CD4-positive, alpha-beta T cell treated with Interleukin-17A for 4 hours (primary cell): ENCODE data around the gene CYP3A4.
"Not testable (repeated sequence)": the region's sequence is repeated elsewhere in the genome, so short reads cannot be mapped to it uniquely, and the experiment has no call there.

ENCODE experiments used
- DNase-seq: peaks from one replicate; pipeline ENCODE4 v3.0.0-alpha.2; 2020; ENCODE audit warnings: mixed read lengths

The CYP3A4 gene

DNA sequence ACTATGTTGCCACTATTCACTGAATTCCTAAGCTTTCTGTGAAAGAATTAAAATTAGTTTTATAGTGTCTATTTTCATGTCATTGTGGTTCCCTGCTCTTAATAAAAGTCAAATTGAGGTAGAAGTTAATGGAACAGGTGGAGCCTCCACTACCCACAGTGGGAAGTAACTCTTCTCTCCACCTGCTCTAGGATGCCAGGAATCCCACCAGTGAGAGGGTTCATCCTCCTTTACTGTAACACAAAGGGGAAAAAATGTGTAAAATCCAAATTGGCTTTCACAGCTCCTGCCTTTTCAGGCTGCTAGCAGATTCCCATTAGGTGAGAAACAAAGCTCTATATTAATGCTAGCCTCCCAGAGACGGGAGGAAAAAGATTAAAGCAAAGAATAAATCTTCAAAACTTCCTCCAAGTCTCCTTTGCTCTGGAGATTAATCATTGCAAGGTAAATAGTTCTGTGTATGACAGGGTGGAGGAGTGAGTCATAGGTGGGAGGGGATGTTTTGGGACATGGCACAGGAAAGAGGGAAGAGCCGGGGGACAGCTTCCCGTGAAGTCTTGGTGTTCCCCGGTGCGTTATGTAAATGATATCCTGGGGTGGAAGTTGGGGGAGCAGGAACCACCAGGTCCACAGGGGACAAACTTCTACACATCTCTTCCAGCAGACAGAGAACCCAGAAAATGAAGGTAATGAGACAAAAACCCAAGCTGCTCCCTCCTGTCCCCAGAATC lies 32.5 kb downstream of the CYP3A4 start:
- not testable (repeated sequence) for DNase-seq

DNA sequence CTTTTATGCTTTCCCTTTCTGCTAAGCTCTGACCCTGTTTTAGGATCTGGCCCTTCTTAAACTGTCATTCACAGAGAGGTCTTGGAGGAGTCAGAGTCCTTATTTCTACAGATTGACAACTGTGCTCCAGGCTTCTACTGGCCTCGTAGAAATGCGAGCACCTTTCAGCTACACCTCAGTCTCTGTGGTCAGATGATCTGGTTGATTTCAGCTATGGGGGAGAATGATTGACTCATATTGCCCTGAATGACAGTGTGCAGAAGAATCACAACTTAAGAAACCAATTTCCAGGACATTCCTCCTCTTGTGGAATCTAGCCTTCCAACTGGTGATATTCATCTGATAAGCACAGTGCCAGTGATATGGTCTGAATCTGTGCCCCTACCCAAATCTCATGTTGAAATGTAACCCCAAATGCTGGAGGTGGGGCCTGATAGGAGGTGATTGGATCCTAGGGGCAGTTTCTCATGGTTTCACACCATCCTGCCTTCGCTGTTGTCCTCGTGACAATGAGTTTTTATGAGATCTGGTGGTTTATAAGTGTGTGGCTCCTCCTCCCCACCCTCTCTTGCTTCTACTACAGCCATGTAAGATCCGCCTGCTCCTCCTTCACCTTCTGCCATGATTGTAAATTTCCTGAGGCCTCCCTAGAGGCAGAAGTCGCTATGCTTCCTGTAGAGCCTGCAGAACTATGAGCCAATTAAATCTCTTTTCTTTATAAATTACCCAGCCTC lies 35.0 kb downstream of the CYP3A4 start:
- DNase-seq, result no peak

DNA sequence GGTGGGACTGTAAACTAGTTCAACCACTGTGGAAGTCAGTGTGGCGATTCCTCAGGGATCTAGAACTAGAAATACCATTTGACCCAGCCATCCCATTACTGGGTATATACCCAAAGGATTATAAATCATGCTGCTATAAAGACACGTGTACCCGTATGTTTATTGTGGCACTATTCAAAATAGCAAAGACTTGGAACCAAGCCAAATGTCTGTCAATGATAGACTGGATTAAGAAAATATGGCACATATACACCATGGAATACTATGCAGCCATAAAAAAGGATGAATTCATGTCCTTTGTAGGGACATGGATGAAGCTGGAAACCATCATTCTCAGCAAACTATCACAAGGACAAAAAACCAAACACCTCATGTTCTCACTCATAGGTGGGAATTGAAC lies 37.1 kb downstream of the CYP3A4 start:
- DNase-seq, result not testable (repeated sequence)

DNA sequence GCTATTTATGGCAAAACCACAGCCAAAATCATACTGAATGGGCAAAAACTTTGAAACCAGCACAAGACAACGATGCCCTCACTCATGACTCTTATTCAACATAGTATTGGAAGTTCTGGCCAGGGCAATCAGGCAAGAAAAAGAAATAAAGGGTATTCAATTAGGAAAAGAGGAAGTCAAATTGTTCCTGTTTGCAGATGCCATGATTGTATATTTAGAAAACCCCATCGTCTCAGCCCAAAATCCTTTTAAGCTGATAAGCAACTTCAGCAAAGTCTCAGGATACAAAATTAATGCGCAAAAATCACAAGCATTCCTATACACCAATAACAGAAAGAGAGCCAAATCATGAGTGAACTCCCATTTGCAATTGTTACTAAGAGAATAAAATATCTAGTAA lies 38.6 kb downstream of the CYP3A4 start:
- not testable (repeated sequence) for DNase-seq

DNA sequence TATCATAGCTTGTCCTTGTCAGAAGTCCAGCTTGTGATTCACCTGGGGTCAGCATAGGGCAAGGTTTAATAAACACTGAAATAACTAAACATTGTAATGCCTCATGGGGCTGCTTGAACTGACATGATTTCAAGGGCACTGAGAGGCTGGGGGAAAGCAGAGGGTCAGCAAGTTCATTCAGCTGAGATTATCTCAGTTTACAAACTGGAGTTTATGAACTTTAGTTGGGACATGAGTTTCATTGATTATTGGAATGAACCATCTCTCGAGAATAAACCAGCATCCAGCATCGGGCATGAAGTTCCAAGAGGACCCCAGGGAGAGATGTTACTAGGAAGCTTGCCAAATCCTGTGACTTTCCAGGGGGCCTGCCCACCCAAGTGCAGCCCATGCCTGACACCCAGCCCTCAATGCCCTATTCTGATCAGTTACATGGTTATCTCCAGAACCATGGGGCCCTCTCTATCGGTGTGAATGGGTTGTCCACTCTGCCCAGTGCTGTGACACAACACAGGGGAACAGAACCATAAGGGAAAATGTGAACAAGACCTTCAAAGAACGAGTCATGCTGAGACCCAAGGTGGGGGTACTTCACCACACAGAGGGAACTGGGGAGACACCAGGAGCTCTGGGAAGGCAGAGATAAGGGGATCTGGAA lies 41.1 kb downstream of the CYP3A4 start:
- DNase-seq, result no peak

DNA sequence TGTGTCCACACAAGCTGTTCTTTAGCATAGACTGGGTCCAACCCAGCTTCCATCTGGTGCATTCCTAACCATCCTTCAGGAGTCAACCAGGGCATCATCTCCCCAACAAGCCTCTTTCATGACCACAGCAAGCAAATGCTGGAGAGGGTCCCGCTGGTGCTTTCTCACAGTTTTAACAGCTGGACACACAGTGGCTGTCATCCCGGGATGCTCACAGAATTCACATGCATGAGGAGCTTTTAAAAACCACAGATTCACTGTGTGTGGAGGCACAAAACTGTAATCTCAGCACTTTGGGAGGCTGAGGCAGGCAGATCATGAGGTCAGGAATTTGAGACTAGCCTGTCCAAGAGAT lies 42.6 kb downstream of the CYP3A4 start:
- DNase-seq, result no peak

DNA sequence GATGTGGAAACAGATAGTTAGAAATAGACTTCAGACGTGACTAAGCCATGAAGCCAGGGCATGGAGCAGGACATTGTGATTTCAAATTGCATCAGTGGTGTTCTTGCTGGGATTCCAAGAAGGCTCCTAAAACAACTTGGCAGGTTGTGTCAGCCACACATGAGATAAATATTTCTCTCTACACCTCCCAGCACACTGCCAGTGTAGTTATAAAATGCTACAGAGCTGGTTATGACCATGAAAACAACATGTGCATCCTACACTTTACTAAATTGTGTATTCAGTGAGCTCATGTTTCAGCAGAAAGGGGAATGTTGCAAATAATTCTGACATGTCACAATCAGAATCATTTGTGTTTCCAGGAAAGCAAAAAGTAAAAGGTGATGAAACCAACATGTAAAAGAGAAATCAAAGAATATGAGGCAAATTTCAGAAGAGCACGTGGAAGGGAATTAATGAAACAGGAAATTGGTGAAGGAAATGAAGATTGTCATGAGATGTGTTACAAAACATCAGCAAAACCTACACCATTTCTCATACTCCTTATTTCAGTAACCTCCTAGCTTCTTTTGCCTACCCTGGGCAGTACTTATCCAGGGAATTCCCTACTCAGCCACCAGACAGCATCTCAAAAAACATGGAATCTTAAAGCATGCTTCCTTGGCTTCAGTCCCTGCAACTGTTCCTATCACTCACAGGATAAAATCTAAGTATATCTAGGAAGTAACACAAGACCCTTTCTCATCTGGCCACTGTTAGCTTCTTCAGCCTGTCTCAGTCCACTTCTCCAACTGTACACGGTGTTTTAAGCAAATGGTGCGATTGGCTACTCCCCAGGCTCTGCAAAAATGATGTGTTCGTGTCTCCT lies 43.2 kb downstream of the CYP3A4 start:
- no peak for DNase-seq

DNA sequence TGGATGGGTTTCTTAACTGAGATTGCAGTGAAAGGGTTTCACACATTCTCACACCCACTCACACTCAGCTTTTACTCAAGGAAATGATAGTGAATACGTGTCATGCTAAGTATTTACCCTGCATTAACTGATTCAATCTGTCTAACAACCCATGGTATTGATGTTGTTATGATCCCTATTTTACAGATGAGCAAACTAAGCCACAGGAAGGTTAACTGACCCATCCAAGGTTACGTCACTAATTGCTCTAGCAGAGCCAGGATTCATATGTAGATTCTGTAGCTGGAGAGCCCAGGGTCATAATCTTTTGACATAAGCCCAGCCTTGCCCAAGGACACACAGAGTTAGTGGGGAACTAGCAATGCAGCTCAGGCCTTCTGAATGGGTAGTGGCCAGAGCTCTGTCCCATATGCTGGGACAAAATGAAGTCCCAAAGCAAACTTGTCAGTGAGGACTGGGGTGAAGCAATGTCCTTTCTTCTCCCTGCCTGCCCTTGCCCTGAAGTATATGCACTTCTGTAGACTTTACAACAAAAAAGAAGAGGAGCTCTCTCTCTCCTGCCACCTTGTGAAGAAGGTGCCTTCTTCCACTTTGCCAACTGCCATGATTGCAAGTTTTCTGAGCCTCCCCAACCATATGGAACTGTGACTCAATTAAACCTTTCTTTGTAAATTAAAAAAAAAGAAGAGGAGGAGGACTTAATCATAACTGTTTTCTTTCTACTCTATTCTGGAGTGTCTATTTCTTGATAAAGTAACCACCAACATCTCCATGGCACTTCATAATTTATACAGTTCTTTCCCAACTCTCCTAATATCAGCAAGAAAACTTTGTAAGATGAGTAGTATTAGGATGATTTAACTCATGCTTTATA lies 44.0 kb downstream of the CYP3A4 start:
- DNase-seq, result no peak

DNA sequence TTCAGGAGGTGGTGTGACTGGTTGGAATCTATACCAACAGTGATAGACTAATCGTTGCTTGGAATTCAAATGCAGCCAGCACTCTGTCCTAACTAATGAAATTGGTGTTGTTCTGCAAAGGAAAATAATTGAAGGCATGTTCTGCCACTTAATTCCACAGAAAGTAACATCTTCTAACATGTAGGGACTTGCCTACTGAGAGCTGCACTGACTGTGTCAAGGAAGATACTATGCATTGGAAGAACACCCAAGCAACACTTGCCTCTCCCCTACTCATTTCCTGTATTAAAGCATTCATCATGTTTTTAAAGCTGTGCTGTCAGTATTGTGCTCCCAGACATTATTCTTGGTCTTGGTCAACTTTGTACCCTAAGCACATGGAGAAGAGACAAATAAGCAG lies 46.3 kb downstream of the CYP3A4 start:
- DNase-seq, result no peak

DNA sequence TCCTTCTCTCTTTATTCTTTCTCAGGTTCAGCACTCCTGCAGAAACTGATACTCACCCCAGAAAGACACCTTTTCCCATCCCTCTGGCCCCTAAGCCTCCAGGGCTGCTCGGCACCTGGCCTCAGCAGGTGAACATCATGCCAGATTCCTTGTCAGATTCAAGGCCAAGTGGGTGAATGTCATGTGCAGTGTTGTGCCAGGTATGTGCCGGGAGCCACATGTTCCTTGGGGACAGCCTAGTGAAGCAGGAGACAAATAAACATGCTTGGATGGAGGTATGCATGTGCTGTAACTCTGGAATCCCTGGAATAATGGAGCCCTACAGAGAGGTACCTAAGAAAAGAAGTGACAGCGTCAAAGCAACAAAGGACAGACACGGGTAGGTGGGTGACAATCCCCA lies 47.3 kb downstream of the CYP3A4 start:
- DNase-seq, result not testable (repeated sequence)

DNA sequence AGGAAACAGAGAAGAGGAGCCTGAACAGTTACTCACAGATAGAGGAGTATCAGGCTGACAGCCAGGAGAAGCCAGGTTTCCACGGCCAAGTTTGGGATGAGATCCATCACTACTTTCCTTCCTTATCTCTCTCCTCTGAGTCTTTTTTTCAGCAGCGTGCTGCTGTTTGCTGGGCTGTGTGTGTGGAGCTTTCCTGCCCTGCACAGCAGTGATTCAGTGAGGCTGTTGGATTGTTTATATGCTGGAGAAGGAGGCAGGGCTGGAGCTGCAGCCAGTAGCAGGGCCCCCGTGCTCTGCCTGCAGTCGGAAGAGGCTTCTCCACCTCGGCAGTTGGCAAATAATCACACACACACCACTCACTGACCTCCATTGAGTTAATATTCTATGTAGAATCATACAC lies 49.0 kb downstream of the CYP3A4 start, which contains the start of gene CYP3A7:
TSS of gene CYP3A7 (minus strand) at position 210 of the 400 bp plus-strand sequence. CDS start at position 107, 103 bp downstream.
- DNase-seq, result no peak

DNA sequence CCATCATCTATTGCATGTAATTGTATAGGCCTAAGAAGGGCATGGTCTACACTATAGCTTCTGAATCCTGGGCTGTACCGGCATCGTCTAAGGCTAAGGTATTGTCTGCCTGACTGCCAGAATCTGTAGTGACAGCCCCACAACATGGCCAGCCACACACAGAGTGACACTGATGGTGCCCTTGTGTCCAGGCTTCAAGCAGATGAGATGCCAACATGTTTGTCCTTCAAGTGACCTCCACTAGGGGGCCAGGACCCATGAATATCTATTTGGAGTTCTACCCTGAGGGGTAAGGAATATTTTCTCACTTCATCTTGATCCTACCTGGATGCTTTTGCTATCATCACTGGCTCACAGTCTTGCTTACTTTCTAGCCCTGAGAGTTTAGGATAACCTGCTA lies 50.5 kb downstream of the CYP3A4 start:
- peak; percentile 18 for DNase-seq

DNA sequence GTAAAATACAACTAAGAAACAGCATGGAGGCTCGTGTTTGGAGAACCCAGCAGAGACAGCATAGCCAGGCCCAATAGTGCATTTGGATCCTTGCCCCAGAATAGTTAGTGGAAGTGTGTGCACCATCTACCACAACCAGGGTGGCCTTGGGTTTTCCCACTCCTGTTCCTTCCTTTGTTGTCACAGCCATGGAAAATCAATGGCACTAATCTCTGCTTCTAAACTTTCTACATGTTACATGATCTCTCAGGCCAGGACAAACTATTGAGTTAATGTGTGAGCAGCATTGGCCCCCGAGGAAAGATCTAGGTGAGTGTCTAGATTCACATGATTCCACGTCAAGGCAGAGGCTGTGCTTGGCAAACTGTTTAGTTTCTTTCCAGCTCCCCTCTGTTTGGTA lies 51.0 kb downstream of the CYP3A4 start:
- no peak for DNase-seq

DNA sequence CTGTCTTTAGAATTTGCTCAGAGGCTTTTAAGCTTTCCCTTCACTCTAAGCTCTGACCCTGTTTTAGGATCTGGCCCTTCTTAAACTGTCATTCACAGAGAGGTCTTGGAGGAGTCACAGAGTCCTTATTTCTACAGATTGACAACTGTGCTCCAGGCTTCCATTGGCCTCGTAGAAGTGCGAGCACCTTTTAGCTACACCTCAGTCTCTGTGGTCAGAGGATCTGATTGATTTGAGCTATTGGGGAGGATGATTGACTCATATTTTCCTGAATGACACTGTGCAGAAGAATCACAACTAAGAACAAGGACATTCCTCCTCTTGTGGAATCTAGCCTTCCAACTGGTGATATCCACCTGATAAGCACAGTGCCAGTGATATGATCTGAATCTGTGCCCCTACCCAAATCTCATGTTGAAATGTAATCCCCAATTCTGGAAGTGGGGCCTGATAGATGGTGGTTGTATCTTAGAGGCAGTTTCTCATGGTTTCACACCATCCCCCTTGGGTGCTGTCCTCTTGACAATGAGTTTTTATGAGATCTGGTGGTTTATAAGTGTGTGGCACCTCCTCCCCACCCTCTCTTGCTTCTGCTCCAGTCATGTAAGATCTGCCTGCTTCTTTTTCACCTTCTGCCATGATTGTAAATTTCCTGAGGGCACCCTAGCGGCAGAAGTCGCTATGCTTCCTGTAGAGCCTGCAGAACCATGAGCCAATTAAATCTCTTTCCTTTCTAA lies 52.2 kb downstream of the CYP3A4 start:
- no peak for DNase-seq

DNA sequence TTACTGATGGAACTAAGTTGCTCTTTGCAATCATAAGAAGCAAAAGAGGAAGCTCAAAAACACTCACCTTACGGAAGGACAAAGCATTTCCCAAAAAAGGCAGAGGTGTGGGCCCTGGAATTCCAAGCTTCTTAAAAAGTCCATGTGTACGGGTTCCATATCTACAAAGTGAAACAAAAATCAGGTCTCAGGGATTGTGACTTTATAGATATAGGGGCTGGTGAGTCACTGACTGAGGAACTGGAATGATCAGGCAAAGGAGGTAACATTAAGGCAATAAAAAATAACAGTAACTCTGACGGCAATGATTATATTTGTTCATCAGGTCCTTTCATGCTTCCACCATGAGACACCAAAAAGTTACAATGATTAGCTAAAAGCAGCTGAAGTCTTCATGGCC lies 53.0 kb downstream of the CYP3A4 start:
- no peak for DNase-seq

DNA sequence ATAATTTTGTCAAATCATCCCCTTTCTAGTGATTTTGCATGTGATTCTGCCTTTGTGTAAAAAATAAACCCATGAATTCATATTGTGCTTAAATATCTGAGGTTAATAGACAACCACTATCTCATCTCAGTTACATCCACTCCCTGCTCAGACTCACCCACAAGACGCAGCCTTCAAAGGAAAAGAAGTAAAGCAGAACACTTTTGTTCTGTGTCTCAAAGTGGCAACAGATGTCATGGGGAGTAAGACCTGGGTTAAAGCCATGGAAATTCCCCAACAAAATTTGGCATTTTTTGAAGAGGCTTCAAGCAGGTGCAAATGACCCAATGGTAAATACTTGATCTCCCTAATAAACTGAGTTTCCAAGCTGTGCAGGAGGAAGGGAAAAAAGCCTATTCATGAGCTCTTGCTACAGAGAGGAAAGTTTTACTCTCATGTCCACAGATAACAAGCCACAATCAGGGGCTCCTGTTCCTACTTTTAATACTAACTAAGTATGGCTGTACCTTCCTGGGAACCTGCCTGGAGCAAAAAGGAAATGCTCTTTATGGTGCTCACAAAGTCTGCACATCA lies 53.7 kb downstream of the CYP3A4 start:
- no peak for DNase-seq

DNA sequence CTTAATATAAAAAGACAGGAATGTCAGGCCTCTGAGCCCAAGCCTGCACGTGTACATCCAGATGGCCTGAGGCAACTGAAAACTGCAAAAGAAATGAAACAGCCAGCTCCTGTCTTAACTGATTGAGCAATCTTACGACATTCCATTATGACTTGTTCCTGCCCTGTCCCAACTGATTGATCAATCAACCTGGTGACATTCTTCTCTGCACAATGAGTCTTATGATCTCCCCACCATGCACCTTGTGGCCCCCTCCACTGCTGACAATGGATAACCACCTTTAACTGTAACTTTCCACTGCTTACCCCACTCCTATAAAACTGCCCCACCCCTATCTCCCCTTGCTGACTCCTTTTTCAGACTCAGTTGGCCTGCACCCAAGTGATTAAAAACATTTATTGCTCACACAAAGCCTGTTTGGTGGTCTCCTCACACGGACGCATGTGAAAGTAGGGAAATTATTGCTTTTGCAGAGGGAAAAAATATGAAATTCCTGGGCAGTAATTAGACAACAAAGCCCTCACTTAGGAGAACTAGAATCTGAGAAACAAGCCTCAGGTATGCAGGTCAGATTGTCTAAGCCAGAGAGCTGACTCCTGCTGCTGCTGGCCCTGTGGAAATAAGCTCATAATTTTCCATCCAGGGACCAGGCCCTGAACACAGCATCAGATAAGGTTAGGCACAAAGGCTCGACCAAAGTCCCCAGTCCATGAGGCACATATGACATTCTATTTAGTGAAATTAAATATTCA lies 54.3 kb downstream of the CYP3A4 start:
- no peak for DNase-seq

DNA sequence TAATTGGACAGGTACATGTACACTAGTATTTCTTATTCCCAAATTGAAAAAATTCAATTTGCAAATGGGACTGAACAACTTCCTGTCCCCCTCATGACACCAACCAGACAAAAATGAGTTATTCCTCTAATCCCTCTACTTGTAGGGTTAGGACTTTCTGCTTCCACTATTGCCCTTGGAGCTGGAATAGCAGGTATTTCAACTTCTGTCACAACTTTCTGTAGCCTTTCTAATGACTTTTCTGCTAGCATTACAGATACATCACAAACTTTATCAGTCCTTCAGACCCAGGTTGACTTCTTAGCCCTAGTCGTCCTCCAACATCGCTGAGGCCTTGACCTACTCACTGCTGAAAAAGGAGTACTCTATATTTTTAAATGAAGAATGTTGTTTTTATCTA lies 55.4 kb downstream of the CYP3A4 start:
- DNase-seq, result no peak

DNA sequence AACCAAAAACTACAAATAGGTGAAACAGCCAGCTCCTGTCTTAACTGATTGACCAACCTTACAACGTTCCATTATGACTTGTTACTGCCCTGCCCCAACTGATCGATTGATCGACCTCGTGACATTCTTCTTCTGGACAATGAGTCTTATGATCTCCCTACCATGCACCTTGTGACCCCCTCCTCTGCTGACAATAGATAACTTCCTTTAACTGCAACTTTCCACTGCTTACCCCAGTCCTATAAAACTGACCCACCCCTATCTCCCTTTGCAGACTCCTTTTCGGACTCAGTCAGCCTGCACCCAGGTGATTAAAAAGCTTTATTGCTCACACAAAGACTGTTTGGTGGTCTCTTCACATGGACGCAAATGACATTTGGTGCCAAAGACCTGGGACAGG lies 60.8 kb downstream of the CYP3A4 start:
- not testable (repeated sequence) for DNase-seq
